Right lobe of liver (tissue), 4 donors: ENCODE data around the gene PRKCA.
"Not testable (repeated sequence)": the region's sequence is repeated elsewhere in the genome, so short reads cannot be mapped to it uniquely, and the experiment has no call there.

ENCODE experiments used
- CTCF ChIP-seq, 4 donors: fragments of 200-600 bp in 3 of 4; fragments of 450-650 bp in 1 of 4; IDR thresholded peaks; one replicate each; pipeline versions ENCODE4 v1.5.1 to v1.8.0; 2016 to 2022; ENCODE audit warnings: antibody characterized with exemption in 4 of 4, mild to moderate bottlenecking in 2 of 4
- POLR2A ChIP-seq: fragments of 450-650 bp; IDR thresholded peaks from one replicate; pipeline ENCODE4 v1.6.1; 2017; ENCODE audit warnings: antibody characterized with exemption, mild to moderate bottlenecking
- donor health status: DM: no; HTN: no; CAD: no.
- donor health status: DM: no; HTN: no; CAD: no.
- donor health status: DM: no; HTN: yes; CAD: no.

- TF ChIP-seq CTCF (IDR thresholded peaks at IDR 0.05); POLR2A: not testable (repeated sequence)
These were observed 97.8 kb downstream of the PRKCA start for GRCh38 chr17:66400041-66400688.
